Stimulated activated CD8-positive, alpha-beta memory T cell treated with anti-CD3 and anti-CD28 coated beads, Interleukin-4, amount 100 ng/mL, for 48 hours (primary cell): ENCODE data around the gene PPP1R3E.
A peak's percentile ranks its signal among the peaks of the same experiment; 100 is the strongest.
"Not testable (repeated sequence)": the region's sequence is repeated elsewhere in the genome, so short reads cannot be mapped to it uniquely, and the experiment has no call there.

ENCODE experiments used
- DNase-seq: peaks from one replicate; pipeline ENCODE4 v3.0.0-alpha.2; 2020

Gene PPP1R3E

GRCh38 chr14:23302290-23303225, at the start of gene PPP1R3E:
Gene PPP1R3E (minus strand): TSS chr14:23302859. CDS start chr14:23302576, 283 bp downstream.
- peak; percentile 92 for DNase-seq

- DNase-seq, result no peak
Observed at GRCh38 chr14:23351681-23352505, 49.2 kb upstream of the PPP1R3E start.

- DNase-seq, result no peak
Observed at GRCh38 chr14:23349156-23349845, 46.6 kb upstream of the PPP1R3E start.

GRCh38 chr14:23348297-23348655, 45.6 kb upstream of the PPP1R3E start:
- no peak for DNase-seq

GRCh38 chr14:23347406-23348296, 45.0 kb upstream of the PPP1R3E start:
- no peak for DNase-seq

GRCh38 chr14:23346693-23347405, 44.2 kb upstream of the PPP1R3E start:
- no peak for DNase-seq

GRCh38 chr14:23345987-23346692, 43.5 kb upstream of the PPP1R3E start:
- DNase-seq, result no peak

- DNase-seq, result no peak
Observed at GRCh38 chr14:23344481-23344880, 41.8 kb upstream of the PPP1R3E start.

- no peak for DNase-seq
Observed at GRCh38 chr14:23339506-23340268, 37.0 kb upstream of the PPP1R3E start.

GRCh38 chr14:23335623-23336022, 33.0 kb upstream of the PPP1R3E start:
- no peak for DNase-seq

GRCh38 chr14:23327947-23328744, 25.5 kb upstream of the PPP1R3E start:
- peak; percentile 74 for DNase-seq

- DNase-seq, result no peak
Observed at GRCh38 chr14:23326491-23327332, 24.1 kb upstream of the PPP1R3E start.

GRCh38 chr14:23325746-23326145, 23.1 kb upstream of the PPP1R3E start:
- not testable (repeated sequence) for DNase-seq

GRCh38 chr14:23324993-23325392, 22.3 kb upstream of the PPP1R3E start:
- DNase-seq, result no peak

- no peak for DNase-seq
Observed at GRCh38 chr14:23324455-23324846, 21.8 kb upstream of the PPP1R3E start.

- DNase-seq, result no peak
Observed at GRCh38 chr14:23323838-23324454, 21.3 kb upstream of the PPP1R3E start.
